ENCODE results near the gene RPL4.

DNA sequence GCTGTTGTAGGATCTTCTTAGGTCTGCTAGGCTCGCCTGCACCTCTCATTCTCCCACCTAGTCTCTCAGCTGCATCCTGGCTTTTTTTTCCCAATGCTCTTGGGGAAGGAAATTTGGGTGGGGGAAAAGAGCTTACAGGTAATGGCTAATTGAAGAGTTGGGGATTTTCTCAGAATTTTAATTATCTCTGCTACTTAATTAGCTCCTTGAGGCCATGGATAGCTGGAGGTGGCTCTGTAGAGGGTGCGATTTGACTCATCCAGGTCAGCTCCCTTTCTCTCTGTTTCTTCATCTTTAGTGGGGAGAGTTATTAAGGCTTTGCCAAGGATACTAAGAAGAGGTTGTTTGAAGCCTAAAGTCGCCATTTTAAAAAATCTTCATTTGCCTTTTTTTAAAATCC, 29.7 kb downstream of the RPL4 start:
- TF ChIP-seq, protein P1, sequence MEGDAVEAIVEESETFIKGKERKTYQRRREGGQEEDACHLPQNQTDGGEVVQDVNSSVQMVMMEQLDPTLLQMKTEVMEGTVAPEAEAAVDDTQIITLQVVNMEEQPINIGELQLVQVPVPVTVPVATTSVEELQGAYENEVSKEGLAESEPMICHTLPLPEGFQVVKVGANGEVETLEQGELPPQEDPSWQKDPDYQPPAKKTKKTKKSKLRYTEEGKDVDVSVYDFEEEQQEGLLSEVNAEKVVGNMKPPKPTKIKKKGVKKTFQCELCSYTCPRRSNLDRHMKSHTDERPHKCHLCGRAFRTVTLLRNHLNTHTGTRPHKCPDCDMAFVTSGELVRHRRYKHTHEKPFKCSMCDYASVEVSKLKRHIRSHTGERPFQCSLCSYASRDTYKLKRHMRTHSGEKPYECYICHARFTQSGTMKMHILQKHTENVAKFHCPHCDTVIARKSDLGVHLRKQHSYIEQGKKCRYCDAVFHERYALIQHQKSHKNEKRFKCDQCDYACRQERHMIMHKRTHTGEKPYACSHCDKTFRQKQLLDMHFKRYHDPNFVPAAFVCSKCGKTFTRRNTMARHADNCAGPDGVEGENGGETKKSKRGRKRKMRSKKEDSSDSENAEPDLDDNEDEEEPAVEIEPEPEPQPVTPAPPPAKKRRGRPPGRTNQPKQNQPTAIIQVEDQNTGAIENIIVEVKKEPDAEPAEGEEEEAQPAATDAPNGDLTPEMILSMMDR (IDR thresholded peaks at IDR 0.05) = no peak
- no peak for TF ChIP-seq POLR2A (IDR thresholded peaks at IDR 0.05)
